ENCODE data around the gene CPN2.

Gene CPN2

GRCh38 chr3:194351080-194351672, at the start of gene CPN2:
CPN2 (minus strand) TSS chr3:194351328; CDS start chr3:194342702, 8,626 bp downstream.
- TF ChIP-seq GATA2 (IDR thresholded peaks at IDR 0.05; ENCODE audit: low read depth, low read length) (no peak), GATA3 (IDR thresholded peaks at IDR 0.05; ENCODE audit: low read depth, low read length) (no peak)

- TF ChIP-seq GATA3 (IDR thresholded peaks at IDR 0.05; ENCODE audit: low read depth, low read length) (no peak), GATA2 (IDR thresholded peaks at IDR 0.05; ENCODE audit: low read depth, low read length) (no peak)
These were observed 48.8 kb upstream of the CPN2 start for GRCh38 chr3:194399874-194400411.

- TF ChIP-seq GATA3 (IDR thresholded peaks at IDR 0.05; ENCODE audit: low read depth, low read length) (no peak), GATA2 (IDR thresholded peaks at IDR 0.05; ENCODE audit: low read depth, low read length) (no peak)
These were observed 48.0 kb upstream of the CPN2 start, which contains the start of gene GP5 for GRCh38 chr3:194399166-194399565. GP5 (minus strand) TSS chr3:194399266; CDS start chr3:194398282, 984 bp downstream.

- no peak for TF ChIP-seq GATA3 (IDR thresholded peaks at IDR 0.05; ENCODE audit: low read depth, low read length)
- no peak for TF ChIP-seq GATA2 (IDR thresholded peaks at IDR 0.05; ENCODE audit: low read depth, low read length)
These were observed 46.7 kb upstream of the CPN2 start for GRCh38 chr3:194397757-194398312.

- TF ChIP-seq GATA3 (IDR thresholded peaks at IDR 0.05; ENCODE audit: low read depth, low read length) (no peak), GATA2 (IDR thresholded peaks at IDR 0.05; ENCODE audit: low read depth, low read length) (no peak)
These were observed 46.0 kb upstream of the CPN2 start for GRCh38 chr3:194396859-194397756.

GRCh38 chr3:194396539-194396858, 45.4 kb upstream of the CPN2 start:
- TF ChIP-seq GATA2 (IDR thresholded peaks at IDR 0.05; ENCODE audit: low read depth, low read length) = no peak
- no peak for TF ChIP-seq GATA3 (IDR thresholded peaks at IDR 0.05; ENCODE audit: low read depth, low read length)

- no peak for TF ChIP-seq GATA2 (IDR thresholded peaks at IDR 0.05; ENCODE audit: low read depth, low read length)
These were observed 44.8 kb upstream of the CPN2 start for GRCh38 chr3:194395778-194396538.

GRCh38 chr3:194395212-194395611, 44.1 kb upstream of the CPN2 start:
- TF ChIP-seq GATA2 (IDR thresholded peaks at IDR 0.05; ENCODE audit: low read depth, low read length) (no peak), GATA3 (IDR thresholded peaks at IDR 0.05; ENCODE audit: low read depth, low read length) (no peak)

- TF ChIP-seq GATA3 (IDR thresholded peaks at IDR 0.05; ENCODE audit: low read depth, low read length) = no peak
- TF ChIP-seq GATA2 (IDR thresholded peaks at IDR 0.05; ENCODE audit: low read depth, low read length) = no peak
These were observed 41.4 kb upstream of the CPN2 start for GRCh38 chr3:194392576-194392975.

- TF ChIP-seq GATA3 (IDR thresholded peaks at IDR 0.05; ENCODE audit: low read depth, low read length) (no peak), GATA2 (IDR thresholded peaks at IDR 0.05; ENCODE audit: low read depth, low read length) (no peak)
These were observed 39.7 kb upstream of the CPN2 start for GRCh38 chr3:194390835-194391234.

- TF ChIP-seq GATA2 (IDR thresholded peaks at IDR 0.05; ENCODE audit: low read depth, low read length) = no peak
- TF ChIP-seq GATA3 (IDR thresholded peaks at IDR 0.05; ENCODE audit: low read depth, low read length) = no peak
These were observed 38.1 kb upstream of the CPN2 start for GRCh38 chr3:194389269-194389668.

GRCh38 chr3:194387926-194388418, 36.8 kb upstream of the CPN2 start:
- TF ChIP-seq GATA3 (IDR thresholded peaks at IDR 0.05; ENCODE audit: low read depth, low read length) (no peak), GATA2 (IDR thresholded peaks at IDR 0.05; ENCODE audit: low read depth, low read length) (no peak)

GRCh38 chr3:194387276-194387675, 36.1 kb upstream of the CPN2 start:
- TF ChIP-seq GATA2 (IDR thresholded peaks at IDR 0.05; ENCODE audit: low read depth, low read length) (no peak), GATA3 (IDR thresholded peaks at IDR 0.05; ENCODE audit: low read depth, low read length) (no peak)

GRCh38 chr3:194386648-194387047, 35.5 kb upstream of the CPN2 start:
- TF ChIP-seq GATA2 (IDR thresholded peaks at IDR 0.05; ENCODE audit: low read depth, low read length) (no peak), GATA3 (IDR thresholded peaks at IDR 0.05; ENCODE audit: low read depth, low read length) (no peak)
